Esophagus muscularis mucosa (tissue), 4 donors: ENCODE measurements around the gene DOK3. TPM values are rescaled to one million over a fixed set of nuclear protein-coding genes. Genes with fewer than 3 reads are reported as not detected.

ENCODE experiments used
- DNase-seq: peaks from one replicate; pipeline ENCODE4 v3.0.0-alpha.2; 2017; ENCODE audit errors: extremely low spot score
- H3K27ac ChIP-seq, 4 donors: fragments of 200-600 bp; sonication (generic); replicated peaks in 1 of 4; 1 replicate in 3 of 4; 2 replicates in 1 of 4; pipeline ENCODE4 v1.5.1; 2016 to 2019; ENCODE audit warnings: mild to moderate bottlenecking in 1 of 4
- H3K27me3 ChIP-seq, 4 donors: fragments of 200-600 bp; sonication (generic); one replicate each; pipeline versions ENCODE4 v1.5.1 to v1.6.0; 2016 to 2019
- H3K36me3 ChIP-seq, 4 donors: fragments of 200-600 bp; sonication (generic); one replicate each; pipeline ENCODE4 v1.5.1; 2016 to 2019
- H3K4me1 ChIP-seq, 4 donors: fragments of 200-600 bp; sonication (generic); one replicate each; pipeline ENCODE4 v1.5.1; 2016 to 2019
- H3K4me3 ChIP-seq, 4 donors: fragments of 200-600 bp; sonication (generic); 1 replicate in 2 of 4; 2 replicates in 2 of 4; pipeline ENCODE4 v1.5.1; 2016 to 2019; ENCODE audit warnings: mild to moderate bottlenecking in 4 of 4, moderate library complexity in 1 of 4
- H3K9me3 ChIP-seq, 4 donors: fragments of 200-600 bp; sonication (generic); 1 replicate in 3 of 4; 2 replicates in 1 of 4; pipeline ENCODE4 v1.5.1; 2016 to 2019
- CTCF ChIP-seq, 3 experiments: fragments of 200-600 bp in 2 of 3; fragments of 450-650 bp in 1 of 3; sonication (generic) in 2 of 3; IDR thresholded peaks; one replicate each; pipeline ENCODE4 v1.5.1; 2017 to 2019; ENCODE audit warnings: antibody characterized with exemption in 3 of 3, mild to moderate bottlenecking in 2 of 3, moderate library complexity in 1 of 3
- EP300 ChIP-seq: sonication (generic); formaldehyde crosslinking; IDR thresholded peaks from one replicate; pipeline ENCODE4 v1.6.1; 2017; ENCODE audit warnings: antibody characterized with exemption
- POLR2A ChIP-seq: fragments of 450-650 bp; IDR thresholded peaks from one replicate; pipeline ENCODE4 v1.6.1; 2017; ENCODE audit warnings: antibody characterized with exemption, moderate library complexity, mild to moderate bottlenecking, low read depth
- POLR2AphosphoS5 ChIP-seq, 2 donors: sonication (generic); formaldehyde crosslinking; IDR thresholded peaks; one replicate each; pipeline ENCODE4 v1.6.1; 2017; ENCODE audit warnings: antibody characterized with exemption in 2 of 2
- WGBS: methylation state at CpG from one replicate; pipeline ENCODE4 v1.1.5; 2018; 5-methylcytosine and 5-hydroxymethylcytosine counted together
- intact Hi-C: fragments of 100-400 bp; cut with DNase I; formaldehyde crosslinking; loops from one replicate; pipeline ENCODE4 v1.15.1; 2023
- total RNA-seq, 4 donors: library from RNA; depleted of rRNA; stranded (reverse); fragments of >200 nt; gene quantifications; one replicate each; pipeline versions ENCODE4 v1.1.0 to v1.2.1, GENCODE V29; 2016

The DOK3 gene
- total RNA-seq = 10 to 100 TPM in 1 of 4 donors, 1 to 10 TPM in 3; 6.7 to 15.2 (median 7.5) TPM

- Histone ChIP-seq H3K27ac (peak within 1 kb of the TSS; percentile 6 to 51 (median 46)), H3K4me3 (peak within 1 kb of the TSS; percentile 36 to 51 (median 40)), H3K27me3 (no peaks in the 10 kb centered on the region), H3K36me3 (peaks cover 34 to 49% (median 44%) of the 10 kb centered on the region in 4 donors), H3K4me1 (peaks cover 2 to 18% (median 8%) of the 10 kb centered on the region in 4 donors), H3K9me3 (no peaks in the 10 kb centered on the region)
- WGBS = 33% methylated on average over 9 of the region's 20 CpGs
- DNase-seq = no peak
- intact Hi-C loops = no loop called here
- TF ChIP-seq CTCF (IDR thresholded peaks at IDR 0.05) (no peak), POLR2AphosphoS5 (IDR thresholded peaks at IDR 0.05) (no peak), POLR2A (no peak), EP300 (no peak)
These were observed at the start of gene DOK3 for GRCh38 chr5:177509381-177509951. TSS of gene DOK3 (minus strand) at chr5:177509826. CDS start at chr5:177509540, 286 bp downstream.

- no peak for DNase-seq
- 90% methylated on average over 5 of the region's 5 CpGs for WGBS
- Histone ChIP-seq H3K36me3 (no peaks in the 10 kb centered on the region), H3K4me3 (no peak overlapping the region), H3K4me1 (peaks cover 15 to 19% (median 17%) of the 10 kb centered on the region in 4 donors), H3K9me3 (no peaks in the 10 kb centered on the region), H3K27me3 (no peaks in the 10 kb centered on the region), H3K27ac (no peak overlapping the region)
- intact Hi-C loops = no loop called here
- TF ChIP-seq CTCF (IDR thresholded peaks at IDR 0.05) (no peak), POLR2A (no peak), EP300 (no peak), POLR2AphosphoS5 (IDR thresholded peaks at IDR 0.05) (no peak)
These were observed 48.2 kb upstream of the DOK3 start for GRCh38 chr5:177557796-177558195.

- Histone ChIP-seq H3K27ac (no peak overlapping the region), H3K4me3 (no peak overlapping the region), H3K4me1 (peaks cover 22 to 25% (median 23%) of the 10 kb centered on the region in 4 donors), H3K9me3 (no peaks in the 10 kb centered on the region), H3K27me3 (no peaks in the 10 kb centered on the region), H3K36me3 (peaks cover 0 to 4% (median 4%) of the 10 kb centered on the region in 4 donors)
- TF ChIP-seq CTCF (IDR thresholded peaks at IDR 0.05) (no peak), EP300 (no peak), POLR2A (no peak), POLR2AphosphoS5 (IDR thresholded peaks at IDR 0.05) (no peak)
- no peak for DNase-seq
- WGBS = 55% methylated on average over 4 of the region's 4 CpGs
- intact Hi-C loops = no loop called here
These were observed 47.5 kb upstream of the DOK3 start for GRCh38 chr5:177557041-177557647.

- intact Hi-C loops = no loop called here
- TF ChIP-seq POLR2A (no peak), CTCF (IDR thresholded peaks at IDR 0.05) (no peak), EP300 (no peak)
- no peak for DNase-seq
- peaks cover 23 to 40% (median 34%) of the 10 kb centered on the region in 4 donors for H3K4me1 ChIP-seq
- no peak overlapping the region for H3K27ac ChIP-seq
- peaks cover 0 to 19% (median 9%) of the 10 kb centered on the region in 4 donors for H3K36me3 ChIP-seq
- no peak overlapping the region for H3K4me3 ChIP-seq
- H3K27me3 ChIP-seq = no peaks in the 10 kb centered on the region
- H3K9me3 ChIP-seq = no peaks in the 10 kb centered on the region
- 97% methylated on average over 5 of the region's 5 CpGs for WGBS
These were observed 46.0 kb upstream of the DOK3 start for GRCh38 chr5:177555665-177556064.
